Stimulated activated CD4-positive, alpha-beta T cell treated with anti-CD3 and anti-CD28 coated beads, Interleukin-15, amount 100 ng/mL, for 1 hour (primary cell): ENCODE data around the gene ZFP91.

Experiments used
- DNase-seq, 2 donors: peaks; one replicate each; pipeline ENCODE4 v3.0.0-alpha.2; 2020; ENCODE audit warnings: low read depth in 1 of 2, low spot score in 1 of 2

Gene ZFP91

GRCh38 chr11:58659404-58659803, 80.5 kb downstream of the ZFP91 start:
- DNase-seq: no peak

- no peak for DNase-seq
These were observed 81.2 kb downstream of the ZFP91 start for GRCh38 chr11:58659910-58660570.
